Nephron progenitor cell (in vitro differentiated cells): ENCODE results near the gene TM7SF2.

Experiments
- DNase-seq: peaks from one replicate; pipeline ENCODE4 v3.0.0; 2021
- H3K27ac Mint-ChIP-seq: 2 replicates; pipeline ENCODE4 v1.8.0; 2021; ENCODE audit warnings: mild to moderate bottlenecking, moderate library complexity, mixed read lengths
- H3K27me3 Mint-ChIP-seq: 2 replicates; pipeline ENCODE4 v1.8.0; 2021; ENCODE audit warnings: mild to moderate bottlenecking, low read depth, mixed read lengths; ENCODE audit not compliant: poor library complexity
- H3K36me3 Mint-ChIP-seq: 2 replicates; pipeline ENCODE4 v1.8.0; 2021; ENCODE audit warnings: low read depth, mixed read lengths
- H3K4me1 Mint-ChIP-seq: 2 replicates; pipeline ENCODE4 v1.8.0; 2021; ENCODE audit warnings: mixed read lengths
- H3K4me3 Mint-ChIP-seq: 2 replicates; pipeline ENCODE4 v1.8.0; 2021; ENCODE audit warnings: mild to moderate bottlenecking, moderate library complexity, mixed read lengths
- H3K9me3 Mint-ChIP-seq: 2 replicates; pipeline ENCODE4 v1.8.0; 2021; ENCODE audit warnings: mild to moderate bottlenecking, moderate library complexity, mixed read lengths
- CTCF ChIP-seq: fragments of 200-600 bp; sonication (generic); IDR thresholded peaks from 2 replicates; pipeline ENCODE4 v1.5.0; 2021; ENCODE audit warnings: antibody characterized with exemption

The TM7SF2 gene

GRCh38 chr11:65078786-65079342 is 32.8 kb upstream of the TM7SF2 start:
- peak overlapping the region; percentile 45 for H3K27ac Mint-ChIP-seq
- H3K4me1 Mint-ChIP-seq = peaks cover 38% of the 10 kb centered on the region
- no peak for TF ChIP-seq CTCF
- H3K36me3 Mint-ChIP-seq = peaks cover 47% of the 10 kb centered on the region
- H3K27me3 Mint-ChIP-seq = no peaks in the 10 kb centered on the region
- no peak overlapping the region for H3K4me3 Mint-ChIP-seq
- no peak for DNase-seq
- no peaks in the 10 kb centered on the region for H3K9me3 Mint-ChIP-seq

- Mint-ChIP-seq H3K4me3 (peak overlapping the region; percentile 99), H3K27me3 (no peaks in the 10 kb centered on the region), H3K36me3 (peaks cover 26% of the 10 kb centered on the region), H3K4me1 (peaks cover 48% of the 10 kb centered on the region), H3K27ac (peak overlapping the region; percentile 98), H3K9me3 (no peaks in the 10 kb centered on the region)
- no peak for TF ChIP-seq CTCF
- DNase-seq = no peak
Observed at GRCh38 chr11:65083134-65083833, 28.4 kb upstream of the TM7SF2 start.

GRCh38 chr11:65083834-65084597 is 27.7 kb upstream of the TM7SF2 start, which contains the start of the genes CDCA5 and ZFPL1:
CDCA5 (minus strand) TSS chr11:65084040; CDS start chr11:65083978, 62 bp downstream.
ZFPL1 (plus strand) TSS chr11:65084222; CDS start chr11:65084699, 477 bp downstream.
- DNase-seq = peak; percentile 97
- peaks cover 26% of the 10 kb centered on the region for H3K36me3 Mint-ChIP-seq
- H3K27ac Mint-ChIP-seq = peak within 1 kb of the TSS; percentile 98
- H3K9me3 Mint-ChIP-seq = no peaks in the 10 kb centered on the region
- H3K27me3 Mint-ChIP-seq = no peaks in the 10 kb centered on the region
- H3K4me1 Mint-ChIP-seq = peaks cover 41% of the 10 kb centered on the region
- TF ChIP-seq CTCF = no peak
- H3K4me3 Mint-ChIP-seq = peak within 1 kb of the TSS; percentile 99

- H3K27ac Mint-ChIP-seq = peak overlapping the region; percentile 98
- DNase-seq = no peak
- H3K9me3 Mint-ChIP-seq = no peaks in the 10 kb centered on the region
- no peak for TF ChIP-seq CTCF
- H3K36me3 Mint-ChIP-seq = peaks cover 27% of the 10 kb centered on the region
- H3K4me1 Mint-ChIP-seq = peaks cover 41% of the 10 kb centered on the region
- peak overlapping the region; percentile 99 for H3K4me3 Mint-ChIP-seq
- H3K27me3 Mint-ChIP-seq = no peaks in the 10 kb centered on the region
Observed at GRCh38 chr11:65084598-65085375, 26.9 kb upstream of the TM7SF2 start.

- H3K27ac Mint-ChIP-seq = peak overlapping the region; percentile 1
Observed at GRCh38 chr11:65085446-65085845, 26.2 kb upstream of the TM7SF2 start.

More at GRCh38 chr11:65085446-65085845, 26.2 kb upstream of the TM7SF2 start:
- Mint-ChIP-seq H3K36me3 (peaks cover 22% of the 10 kb centered on the region), H3K4me3 (peak overlapping the region; percentile 99), H3K27me3 (no peaks in the 10 kb centered on the region), H3K9me3 (no peaks in the 10 kb centered on the region), H3K4me1 (peaks cover 38% of the 10 kb centered on the region)
- DNase-seq = no peak
- no peak for TF ChIP-seq CTCF
